ENCODE data around the gene TUBB6. TPM values are rescaled to one million over a fixed set of nuclear protein-coding genes. Genes with fewer than 3 reads are reported as not detected.

TUBB6 gene
- total RNA-seq, 1 experiment from 2014 or later = 240 TPM

DNA sequence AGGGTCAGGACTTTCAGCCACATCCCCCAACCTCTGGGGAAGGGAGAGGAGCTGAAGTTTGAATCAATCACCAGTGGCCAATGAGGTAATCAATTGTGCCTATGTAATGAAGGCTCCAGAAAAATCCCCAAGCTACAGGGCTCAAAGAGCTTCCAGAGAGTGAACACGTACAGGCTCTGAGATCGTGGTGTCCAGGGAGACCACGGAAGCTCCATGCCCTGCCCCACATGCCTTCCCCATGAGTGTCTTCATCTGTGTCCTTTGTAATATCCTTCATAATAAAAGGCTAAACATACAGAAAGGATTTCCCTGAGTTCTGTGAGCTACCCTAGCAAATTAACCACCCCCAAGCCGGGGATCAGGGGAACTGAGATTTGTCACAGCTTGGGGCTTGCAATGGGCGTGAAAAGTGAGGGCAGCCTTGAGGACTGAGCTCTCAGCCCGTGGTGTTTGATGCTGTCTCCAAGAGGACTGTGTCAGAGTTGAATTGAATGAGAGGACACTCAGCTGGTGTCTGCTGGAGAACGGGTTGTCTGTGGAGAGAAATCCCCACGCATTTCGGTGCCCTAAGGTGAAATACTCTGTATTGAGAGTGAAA lies 25.5 kb upstream of the TUBB6 start:
- DNase-seq (ENCODE audit: low spot score) = no peak
- Mint-ChIP-seq H3K36me3 (no peaks in the 10 kb centered on the region), H3K27ac (no peak overlapping the region), H3K27me3 (ENCODE audit: low read depth) (peaks cover 23% of the 10 kb centered on the region), H3K4me3 (no peak overlapping the region), H3K9me3 (no peaks in the 10 kb centered on the region), H3K4me1 (peaks cover 28% of the 10 kb centered on the region)
- TF ChIP-seq ZNF317 (CRISPR knock-in tag; IDR thresholded peaks at IDR 0.05; ENCODE audit: borderline replicate concordance, low read depth) = no peak
- TF ChIP-seq NFYB (CRISPR knock-in tag; conservative IDR thresholded peaks at IDR 0.05; ENCODE audit: low read depth) = no peak
- TF ChIP-seq, protein P1, sequence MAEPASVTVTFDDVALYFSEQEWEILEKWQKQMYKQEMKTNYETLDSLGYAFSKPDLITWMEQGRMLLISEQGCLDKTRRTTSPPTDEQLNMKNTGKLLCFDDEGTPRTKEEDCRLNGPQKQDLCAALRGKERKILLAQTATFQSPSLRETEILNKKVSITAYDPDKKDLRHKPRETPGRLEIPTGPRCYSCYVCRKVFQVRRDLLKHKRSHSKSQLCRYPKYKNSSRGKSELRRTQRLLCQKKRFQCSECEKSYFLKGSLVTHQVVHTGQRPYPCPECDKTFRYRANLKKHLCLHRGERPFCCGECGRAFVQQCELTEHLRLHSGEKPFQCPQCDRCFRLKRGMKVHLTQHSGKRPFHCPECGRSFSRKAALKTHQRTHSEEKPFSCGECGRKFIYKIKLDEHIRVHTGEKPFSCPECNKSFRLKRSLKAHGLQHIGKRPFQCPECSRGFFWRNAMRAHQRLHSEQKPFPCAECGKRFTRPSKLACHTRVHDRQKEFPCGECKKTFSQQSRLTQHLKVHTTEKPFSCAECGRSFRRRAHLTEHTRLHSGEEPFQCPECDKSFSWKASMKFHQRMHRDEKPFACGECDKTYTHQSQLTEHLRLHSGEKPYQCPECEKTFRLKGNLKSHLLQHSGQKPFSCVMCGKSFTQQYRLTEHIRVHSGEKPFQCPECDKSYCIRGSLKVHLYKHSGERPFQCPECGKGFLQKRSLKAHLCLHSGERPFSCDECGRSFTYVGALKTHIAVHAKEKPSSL (CRISPR knock-in tag; conservative IDR thresholded peaks at IDR 0.05) = no peak
- TF ChIP-seq CTCF (IDR thresholded peaks at IDR 0.05) = no peak
- no peak for TF ChIP-seq IRF2 (CRISPR knock-in tag; IDR thresholded peaks at IDR 0.05; ENCODE audit: borderline replicate concordance, low read depth)
- no peak for TF ChIP-seq ZNF671 (CRISPR knock-in tag; IDR thresholded peaks at IDR 0.05)
- ChIA-PET POLR2A (no interaction called here), CTCF (interaction anchor here (0.7 to 6.2 kb wide), 16 partner anchors 10 to 110 kb away, joined by 3 to 63 read pairs (median 4); partner anchors contain the start of genes AFG3L2 and TUBB6)
- no peak for ATAC-seq

DNA sequence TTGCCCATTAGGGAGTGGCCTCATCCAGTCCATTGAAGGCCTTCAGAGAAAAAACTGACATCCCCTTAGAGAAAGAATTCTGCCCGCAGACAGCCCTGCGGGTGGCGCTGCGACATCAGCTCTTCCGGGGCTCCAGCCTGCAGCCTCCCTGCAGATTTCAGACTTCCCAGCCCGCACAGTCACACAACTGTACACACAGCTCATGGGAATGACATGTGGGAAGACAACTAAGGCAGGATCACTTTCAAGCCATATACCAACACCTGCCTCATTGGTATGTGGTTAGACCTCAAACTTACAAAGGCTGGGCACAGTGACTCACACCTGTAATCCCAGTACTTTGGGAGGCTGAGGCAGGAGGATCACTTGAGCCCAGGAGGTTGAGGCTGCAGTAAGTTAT lies 24.8 kb upstream of the TUBB6 start:
- CTCF ChIA-PET = interaction anchor here (0.7 to 6.2 kb wide), 18 partner anchors 11 to 109 kb away, joined by 3 to 63 read pairs (median 4); partner anchors contain the start of genes AFG3L2 and TUBB6
- ATAC-seq (no peak), DNase-seq (ENCODE audit: low spot score) (peak; percentile 48)
- H3K27ac Mint-ChIP-seq = no peak overlapping the region
- peaks cover 30% of the 10 kb centered on the region for H3K27me3 Mint-ChIP-seq (ENCODE audit: low read depth)
- POLR2A ChIA-PET = no interaction called here
- no peaks in the 10 kb centered on the region for H3K9me3 Mint-ChIP-seq
- H3K4me3 Mint-ChIP-seq = no peak overlapping the region
- H3K4me1 Mint-ChIP-seq = peaks cover 30% of the 10 kb centered on the region
- no peaks in the 10 kb centered on the region for H3K36me3 Mint-ChIP-seq
- TF ChIP-seq GABPB1 (CRISPR knock-in tag; IDR thresholded peaks at IDR 0.05) (no peak), MYBL2 (CRISPR knock-in tag; IDR thresholded peaks at IDR 0.05) (no peak), HMGXB4 (CRISPR knock-in tag; IDR thresholded peaks at IDR 0.05) (no peak), SP1 (CRISPR knock-in tag; conservative IDR thresholded peaks at IDR 0.05) (no peak)
- TF ChIP-seq, protein P2, sequence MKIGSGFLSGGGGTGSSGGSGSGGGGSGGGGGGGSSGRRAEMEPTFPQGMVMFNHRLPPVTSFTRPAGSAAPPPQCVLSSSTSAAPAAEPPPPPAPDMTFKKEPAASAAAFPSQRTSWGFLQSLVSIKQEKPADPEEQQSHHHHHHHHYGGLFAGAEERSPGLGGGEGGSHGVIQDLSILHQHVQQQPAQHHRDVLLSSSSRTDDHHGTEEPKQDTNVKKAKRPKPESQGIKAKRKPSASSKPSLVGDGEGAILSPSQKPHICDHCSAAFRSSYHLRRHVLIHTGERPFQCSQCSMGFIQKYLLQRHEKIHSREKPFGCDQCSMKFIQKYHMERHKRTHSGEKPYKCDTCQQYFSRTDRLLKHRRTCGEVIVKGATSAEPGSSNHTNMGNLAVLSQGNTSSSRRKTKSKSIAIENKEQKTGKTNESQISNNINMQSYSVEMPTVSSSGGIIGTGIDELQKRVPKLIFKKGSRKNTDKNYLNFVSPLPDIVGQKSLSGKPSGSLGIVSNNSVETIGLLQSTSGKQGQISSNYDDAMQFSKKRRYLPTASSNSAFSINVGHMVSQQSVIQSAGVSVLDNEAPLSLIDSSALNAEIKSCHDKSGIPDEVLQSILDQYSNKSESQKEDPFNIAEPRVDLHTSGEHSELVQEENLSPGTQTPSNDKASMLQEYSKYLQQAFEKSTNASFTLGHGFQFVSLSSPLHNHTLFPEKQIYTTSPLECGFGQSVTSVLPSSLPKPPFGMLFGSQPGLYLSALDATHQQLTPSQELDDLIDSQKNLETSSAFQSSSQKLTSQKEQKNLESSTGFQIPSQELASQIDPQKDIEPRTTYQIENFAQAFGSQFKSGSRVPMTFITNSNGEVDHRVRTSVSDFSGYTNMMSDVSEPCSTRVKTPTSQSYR (CRISPR knock-in tag; IDR thresholded peaks at IDR 0.05) = no peak
- TF ChIP-seq, protein P3, sequence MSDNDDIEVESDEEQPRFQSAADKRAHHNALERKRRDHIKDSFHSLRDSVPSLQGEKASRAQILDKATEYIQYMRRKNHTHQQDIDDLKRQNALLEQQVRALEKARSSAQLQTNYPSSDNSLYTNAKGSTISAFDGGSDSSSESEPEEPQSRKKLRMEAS (CRISPR knock-in tag; IDR thresholded peaks at IDR 0.05) = no peak
- TF ChIP-seq, protein P4, sequence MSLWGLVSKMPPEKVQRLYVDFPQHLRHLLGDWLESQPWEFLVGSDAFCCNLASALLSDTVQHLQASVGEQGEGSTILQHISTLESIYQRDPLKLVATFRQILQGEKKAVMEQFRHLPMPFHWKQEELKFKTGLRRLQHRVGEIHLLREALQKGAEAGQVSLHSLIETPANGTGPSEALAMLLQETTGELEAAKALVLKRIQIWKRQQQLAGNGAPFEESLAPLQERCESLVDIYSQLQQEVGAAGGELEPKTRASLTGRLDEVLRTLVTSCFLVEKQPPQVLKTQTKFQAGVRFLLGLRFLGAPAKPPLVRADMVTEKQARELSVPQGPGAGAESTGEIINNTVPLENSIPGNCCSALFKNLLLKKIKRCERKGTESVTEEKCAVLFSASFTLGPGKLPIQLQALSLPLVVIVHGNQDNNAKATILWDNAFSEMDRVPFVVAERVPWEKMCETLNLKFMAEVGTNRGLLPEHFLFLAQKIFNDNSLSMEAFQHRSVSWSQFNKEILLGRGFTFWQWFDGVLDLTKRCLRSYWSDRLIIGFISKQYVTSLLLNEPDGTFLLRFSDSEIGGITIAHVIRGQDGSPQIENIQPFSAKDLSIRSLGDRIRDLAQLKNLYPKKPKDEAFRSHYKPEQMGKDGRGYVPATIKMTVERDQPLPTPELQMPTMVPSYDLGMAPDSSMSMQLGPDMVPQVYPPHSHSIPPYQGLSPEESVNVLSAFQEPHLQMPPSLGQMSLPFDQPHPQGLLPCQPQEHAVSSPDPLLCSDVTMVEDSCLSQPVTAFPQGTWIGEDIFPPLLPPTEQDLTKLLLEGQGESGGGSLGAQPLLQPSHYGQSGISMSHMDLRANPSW (CRISPR knock-in tag; conservative IDR thresholded peaks at IDR 0.05; ENCODE audit: low read depth) = no peak
- TF ChIP-seq, protein P5, sequence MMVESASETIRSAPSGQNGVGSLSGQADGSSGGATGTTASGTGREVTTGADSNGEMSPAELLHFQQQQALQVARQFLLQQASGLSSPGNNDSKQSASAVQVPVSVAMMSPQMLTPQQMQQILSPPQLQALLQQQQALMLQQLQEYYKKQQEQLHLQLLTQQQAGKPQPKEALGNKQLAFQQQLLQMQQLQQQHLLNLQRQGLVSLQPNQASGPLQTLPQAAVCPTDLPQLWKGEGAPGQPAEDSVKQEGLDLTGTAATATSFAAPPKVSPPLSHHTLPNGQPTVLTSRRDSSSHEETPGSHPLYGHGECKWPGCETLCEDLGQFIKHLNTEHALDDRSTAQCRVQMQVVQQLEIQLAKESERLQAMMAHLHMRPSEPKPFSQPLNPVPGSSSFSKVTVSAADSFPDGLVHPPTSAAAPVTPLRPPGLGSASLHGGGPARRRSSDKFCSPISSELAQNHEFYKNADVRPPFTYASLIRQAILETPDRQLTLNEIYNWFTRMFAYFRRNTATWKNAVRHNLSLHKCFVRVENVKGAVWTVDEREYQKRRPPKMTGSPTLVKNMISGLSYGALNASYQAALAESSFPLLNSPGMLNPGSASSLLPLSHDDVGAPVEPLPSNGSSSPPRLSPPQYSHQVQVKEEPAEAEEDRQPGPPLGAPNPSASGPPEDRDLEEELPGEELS (CRISPR knock-in tag; IDR thresholded peaks at IDR 0.05) = no peak

Data from WTC11 (cell line).